K562 (cell line): ENCODE measurements around the gene MAMDC4. TPM values are rescaled to one million over a fixed set of nuclear protein-coding genes. Genes with fewer than 3 reads are reported as not detected.

Experiments
- ATAC-seq: fragments of 200-7000 bp; cut with Tn5 transposase; 3 replicates; pipeline ENCODE4 v1.9.1; 2020; ENCODE audit warnings: moderate library complexity
- BruUV-seq: library from RNA; stranded (reverse); fragments of 400-500 nt; replicated peaks from 2 replicates; lab custom pipeline; 2021; lab: Mats Ljungman, UMichigan
- CTCF ChIA-PET: fragments of 300-600 bp; formaldehyde crosslinking; extraction: SDS; loops from one replicate; lab custom pipeline; 2021; ENCODE audit warnings: low intra/inter-chr PET ratio; lab: Yijun Ruan, JAX
- POLR2A ChIA-PET: fragments of 300-600, 350-650 bp; sonication (Branson Sonifier 250); formaldehyde crosslinking; extraction: SDS; loops from one replicate; lab custom pipeline; 2021; ENCODE audit warnings: antibody characterized with exemption, inconsistent platforms; lab: Yijun Ruan, JAX
- DNase-seq, 4 experiments: peaks; one replicate each; pipeline versions ENCODE4 v3.0.0 to v3.0.0-alpha.2; 2011 to 2018; ENCODE audit warnings: low spot score in 3 of 4, mixed read lengths in 3 of 4; ENCODE audit errors: extremely low read depth in 1 of 4
- FAIRE-seq: peaks from 2 replicates; lab custom pipeline; 2011; peaks lifted over from hg19 to GRCh38; lab: Jason Lieb, UNC
- H2AFZ ChIP-seq: 2 replicates; pipeline ENCODE4 v1.6.0; 2011; ENCODE audit warnings: low read depth, low read length, control low read depth, inconsistent platforms
- H3K27ac ChIP-seq: fragments of 200-600 bp; 3 replicates; pipeline ENCODE4 v1.8.0; 2011; ENCODE audit warnings: low read depth, mild to moderate bottlenecking, control low read depth, inconsistent platforms, low read length, moderate library complexity, mixed read lengths; ENCODE audit errors: extremely low read depth
- H3K27me3 ChIP-seq, 2 experiments: fragments of 300-600 bp in 1 of 2; 2 replicates in 1 of 2; 3 replicates in 1 of 2; pipeline versions ENCODE4 v1.6.0 to v1.8.0; 2011; ENCODE audit warnings: inconsistent platforms in 2 of 2, low read length in 2 of 2, mild to moderate bottlenecking in 1 of 2, mixed read lengths in 1 of 2, moderate library complexity in 1 of 2; ENCODE audit not compliant: control insufficient read depth in 2 of 2, insufficient read depth in 2 of 2
- H3K36me3 ChIP-seq: fragments of 300-600 bp; 3 replicates; pipeline ENCODE4 v1.8.0; 2011; ENCODE audit warnings: mild to moderate bottlenecking, low read length, inconsistent platforms; ENCODE audit not compliant: control insufficient read depth, insufficient read depth
- H3K4me1 ChIP-seq, 2 experiments: fragments of 200-600 bp in 1 of 2; replicated peaks in 1 of 2; 2 replicates in 1 of 2; 3 replicates in 1 of 2; pipeline versions ENCODE4 v1.5.1 to v1.8.0; 2011; ENCODE audit warnings: inconsistent platforms in 2 of 2, low read length in 2 of 2, mild to moderate bottlenecking in 1 of 2, mixed read lengths in 1 of 2, moderate library complexity in 1 of 2; ENCODE audit not compliant: control insufficient read depth in 2 of 2, insufficient read depth in 2 of 2
- H3K4me2 ChIP-seq: 2 replicates; pipeline ENCODE4 v1.6.1; 2011; ENCODE audit warnings: low read length, control low read depth, inconsistent platforms, mixed read lengths; ENCODE audit not compliant: insufficient read depth
- H3K4me3 ChIP-seq: fragments of 200-600 bp; sonication (generic), shearing (Covaris generic); 2 replicates; pipeline ENCODE4 v1.5.1; 2016; ENCODE audit warnings: control low read depth, inconsistent platforms
- H3K79me2 ChIP-seq: fragments of 200-600 bp; 3 replicates; pipeline ENCODE4 v1.8.0; 2011; ENCODE audit warnings: low read length, inconsistent platforms; ENCODE audit not compliant: control insufficient read depth, insufficient read depth
- H3K9ac ChIP-seq, 2 experiments: 2 replicates each; pipeline versions ENCODE4 v1.6.0 to v1.6.1; 2011; ENCODE audit warnings: low read depth in 2 of 2, low read length in 2 of 2, control low read depth in 1 of 2, inconsistent platforms in 1 of 2, mild to moderate bottlenecking in 1 of 2, mixed read lengths in 1 of 2; ENCODE audit not compliant: insufficient read depth in 1 of 2
- H3K9me1 ChIP-seq: one replicate; pipeline ENCODE4 v1.6.0; 2011; ENCODE audit warnings: inconsistent platforms, mild to moderate bottlenecking, low read length, moderate library complexity; ENCODE audit not compliant: control insufficient read depth, insufficient read depth
- H3K9me3 ChIP-seq: replicated peaks from 2 replicates; pipeline ENCODE4 v1.5.1; 2011; ENCODE audit warnings: low read depth, low read length, inconsistent platforms; ENCODE audit not compliant: control insufficient read depth, insufficient read depth
- H4K20me1 ChIP-seq: replicated peaks from 2 replicates; pipeline ENCODE4 v1.6.1; 2011; ENCODE audit warnings: low read length, inconsistent platforms, mixed read lengths; ENCODE audit not compliant: control insufficient read depth, insufficient read depth
- POLR2G ChIP-seq: fragments of 200-400 bp; formaldehyde crosslinking; IDR thresholded peaks from 2 replicates; pipeline ENCODE4 v1.6.1; 2017; ENCODE audit warnings: low read depth, mild to moderate bottlenecking, antibody characterized with exemption, low read length, moderate library complexity
- RBFOX2 ChIP-seq: fragments of 200-400 bp; formaldehyde crosslinking; IDR thresholded peaks from 2 replicates; pipeline ENCODE4 v1.6.1; 2017; ENCODE audit warnings: low read depth, mild to moderate bottlenecking, low read length, moderate library complexity
- RBM22 ChIP-seq: fragments of 200-400 bp; formaldehyde crosslinking; IDR thresholded peaks from 2 replicates; pipeline ENCODE4 v1.6.1; 2018; ENCODE audit warnings: low read length, low read depth; ENCODE audit not compliant: poor library complexity, severe bottlenecking
- TBL1XR1 ChIP-seq, 2 experiments: IDR thresholded peaks; 2 replicates each; pipeline ENCODE4 v1.6.1; 2012; ENCODE audit warnings: improper control_type of control experiment in 2 of 2, low read length in 2 of 2, mild to moderate bottlenecking in 1 of 2
- WGBS: fragments of 100-300 bp; shearing (Covaris generic); methylation state at CpG from one replicate; pipeline ENCODE4 v1.1.6; 2016; ENCODE audit warnings: low coverage, mixed read lengths; ENCODE audit not compliant: insufficient coverage; ENCODE audit errors: missing lambda C conversion rate; 5-methylcytosine and 5-hydroxymethylcytosine counted together
- in situ Hi-C: fragments of 300-500 bp; cut with MboI; formaldehyde crosslinking; loops from 4 replicates; pipeline ENCODE4 v1.15.0; 2018; ENCODE audit warnings: inconsistent platforms, mixed read lengths
- intact Hi-C: fragments of 100-400 bp; cut with micrococcal nuclease; formaldehyde crosslinking; loops from 2 replicates; pipeline ENCODE4 v1.14.2; 2022
- polyA plus RNA-seq, 8 experiments: library from polyadenylated mRNA; depleted of rRNA in 4 of 8; stranded (reverse) in 5 of 8; unstranded in 3 of 8; fragments of >200 nt; fragmentation: Nextera tagmentation in 2 of 8; fragmentation: Illumina TruSeq in 1 of 8; extraction: Ambion mirVana in 2 of 8; extraction: Trizol in 1 of 8; gene quantifications; 2 replicates each; pipeline versions ENCODE4 v1.2.1 to v1.2.3, GENCODE V29; 2011 to 2014; ENCODE audit warnings: inconsistent platforms in 1 of 8, missing spikeins in 1 of 8
- total RNA-seq, 7 experiments: library from RNA; depleted of rRNA in 6 of 7; stranded (reverse); fragments of >200 nt in 6 of 7; fragmentation: Illumina TruSeq in 2 of 7; extraction: Trizol in 2 of 7; gene quantifications; 2 replicates each; pipeline versions ENCODE4 v1.2.1 to v1.2.3, GENCODE V29; 2011 to 2021; ENCODE audit warnings: low replicate concordance in 1 of 7

Gene MAMDC4
- total and polyA plus RNA-seq, 9 of the 15 experiments (the other 6 are each of a cell fraction or from before 2014, with no cell fraction given): 0.03 to 10.8 (median 1.5) TPM

- peak; percentile 10 for ATAC-seq
- no peak for FAIRE-seq
- Histone ChIP-seq H3K36me3 (peaks cover 45% of the 10 kb centered on the region; the same call in 2 of the 3 replicates), H3K9me3 (no peaks in the 10 kb centered on the region), H3K4me2 (no peak overlapping the region), H2AFZ (no peak overlapping the region), H4K20me1 (peaks cover 10% of the 10 kb centered on the region; the same call in 1 of the 2 replicates), H3K9ac (peak overlapping the region in 1 of 2 experiments; percentile 33; a peak in 1 of 4 replicates), H3K27ac (no peak overlapping the region), H3K4me1 (peaks cover 0 to 70% of the 10 kb centered on the region in 2 experiments; a peak in 2 of 5 replicates), H3K4me3 (no peak overlapping the region), H3K27me3 (no peaks in the 10 kb centered on the region), H3K79me2 (peaks cover 6% of the 10 kb centered on the region; the same call in 2 of the 3 replicates), H3K9me1 (no peaks in the 10 kb centered on the region)
- CTCF ChIA-PET: no interaction called here
- no peak for DNase-seq
- in situ Hi-C loops: no loop called here
- POLR2A ChIA-PET: interaction anchor here (0.6 to 2.1 kb wide), 7 partner anchors 11 to 395 kb away, joined by 3 to 8 read pairs (median 4); partner anchors contain the start of genes AJM1 and TRAF2
- WGBS: 84% methylated on average over 17 of the region's 20 CpGs
- intact Hi-C loops: no loop called here
- peak; percentile 70 for TF ChIP-seq RBM22
- peak; percentile 56 for TF ChIP-seq RBFOX2
- TF ChIP-seq TBL1XR1 (IDR thresholded peaks at IDR 0.05; ENCODE audit: low read length in 2 of 2): no peak
- peak; percentile 48 for TF ChIP-seq POLR2G
- BruUV-seq: no TSS peak
Observed at GRCh38 chr9:136858844-136859757, 7.0 kb downstream of the MAMDC4 start.
